OCI-LY7 (cell line): Measurements from ENCODE around the gene TRAPPC12. TPM values are rescaled to one million over a fixed set of nuclear protein-coding genes. Genes with fewer than 3 reads are reported as not detected.

Experiments used
- BruUV-seq: library from RNA; stranded (reverse); fragments of 400-500 nt; replicated peaks from 2 replicates; lab custom pipeline; 2021; lab: Mats Ljungman, UMichigan
- CTCF ChIA-PET: fragments of 300-600 bp; sonication (Branson Sonifier 250); formaldehyde crosslinking; loops from one replicate; lab custom pipeline; 2022; ENCODE audit warnings: antibody characterized with exemption; ENCODE audit not compliant: unreplicated experiment; lab: Charles Lee
- POLR2A ChIA-PET: fragments of 300-600 bp; sonication (Branson Sonifier 250); formaldehyde crosslinking; loops from one replicate; lab custom pipeline; 2022; ENCODE audit warnings: antibody characterized with exemption; lab: Charles Lee
- DNase-seq: peaks from one replicate; pipeline ENCODE4 v3.0.0-alpha.2; 2015; ENCODE audit warnings: low spot score
- H2AFZ ChIP-seq: fragments of 200-600 bp; sonication (generic), shearing (Covaris generic); 2 replicates; pipeline ENCODE4 v1.6.1; 2014; ENCODE audit warnings: mild to moderate bottlenecking, antibody characterized with exemption, low read length, moderate library complexity
- H3K27ac ChIP-seq: fragments of 200-600 bp; sonication (generic); 2 replicates; pipeline ENCODE4 v1.5.1; 2014; ENCODE audit warnings: mixed run types, low read depth, mild to moderate bottlenecking, moderate library complexity, low read length, inconsistent platforms; ENCODE audit not compliant: poor library complexity, severe bottlenecking
- H3K36me3 ChIP-seq: fragments of 200-600 bp; sonication (generic); 2 replicates; pipeline ENCODE4 v1.6.1; 2014; ENCODE audit warnings: mild to moderate bottlenecking, antibody characterized with exemption, low read length, moderate library complexity, mixed read lengths; ENCODE audit not compliant: insufficient read depth
- H3K4me1 ChIP-seq: fragments of 200-600 bp; sonication (generic); 2 replicates; pipeline ENCODE4 v1.5.1; 2014; ENCODE audit warnings: mild to moderate bottlenecking, low read length; ENCODE audit not compliant: insufficient read depth, poor library complexity, severe bottlenecking
- H3K4me2 ChIP-seq: fragments of 200-600 bp; sonication (generic); 2 replicates; pipeline ENCODE4 v1.6.1; 2014; ENCODE audit warnings: mild to moderate bottlenecking, low read length
- H3K4me3 ChIP-seq: fragments of 200-600 bp; sonication (generic); 2 replicates; pipeline ENCODE4 v1.5.1; 2014; ENCODE audit warnings: mild to moderate bottlenecking, low read depth, low read length; ENCODE audit not compliant: poor library complexity, severe bottlenecking
- H3K79me2 ChIP-seq: fragments of 200-600 bp; sonication (generic); 2 replicates; pipeline ENCODE4 v1.6.1; 2016; ENCODE audit warnings: low read depth, mild to moderate bottlenecking, low read length, moderate library complexity, mixed read lengths; ENCODE audit not compliant: insufficient read depth
- H3K9me2 ChIP-seq: fragments of 200-600 bp; sonication (generic); 2 replicates; pipeline ENCODE4 v1.6.1; 2016; ENCODE audit warnings: mild to moderate bottlenecking, low read length, mixed read lengths; ENCODE audit not compliant: insufficient read depth
- H3K9me3 ChIP-seq: fragments of 200-600 bp; sonication (generic); 2 replicates; pipeline ENCODE4 v1.6.1; 2014; ENCODE audit warnings: mild to moderate bottlenecking, mixed run types, low read length, mixed read lengths
- H4K20me1 ChIP-seq: fragments of 200-600 bp; sonication (generic); 2 replicates; pipeline ENCODE4 v1.6.1; 2014; ENCODE audit warnings: mild to moderate bottlenecking, antibody characterized with exemption, low read length, moderate library complexity, mixed read lengths; ENCODE audit not compliant: insufficient read depth
- EZH2phosphoT487 ChIP-seq: fragments of 200-600 bp; sonication (generic); IDR thresholded peaks from 2 replicates; pipeline ENCODE4 v1.6.1; 2018; ENCODE audit warnings: low read depth, borderline replicate concordance, mild to moderate bottlenecking, mixed run types, antibody characterized with exemption, low read length, moderate library complexity, mixed read lengths
- intact Hi-C: fragments of 100-400 bp; cut with micrococcal nuclease; formaldehyde crosslinking; loops from one replicate; pipeline ENCODE4 v1.10.0; 2022; ENCODE audit not compliant: unreplicated experiment
- total RNA-seq, 2 experiments: library from RNA; depleted of rRNA in 1 of 2; stranded (reverse); fragments of >200 nt in 1 of 2; shearing (Covaris generic) in 1 of 2; gene quantifications; 2 replicates each; pipeline ENCODE4 v1.2.3, GENCODE V29; 2014 to 2022
- TF ChIP-seq, protein P1 (sequence below): fragments of 200-600 bp; sonication (generic); conservative IDR thresholded peaks from 2 replicates; pipeline ENCODE4 v1.5.1; 2014; ENCODE audit warnings: mild to moderate bottlenecking, antibody characterized with exemption, low read length, moderate library complexity, mixed read lengths

The TRAPPC12 gene
- total RNA-seq, 2 experiments from 2014 or later = 85.2 to 91.6 TPM

- H2AFZ ChIP-seq = no peak overlapping the region
- CTCF ChIA-PET = no interaction called here
- peaks cover 41% of the 10 kb centered on the region for H3K36me3 ChIP-seq
- peak overlapping the region; percentile 17 for H3K27ac ChIP-seq
- H3K4me1 ChIP-seq = peaks cover 21% of the 10 kb centered on the region
- no TSS peak for BruUV-seq
- peaks cover 50% of the 10 kb centered on the region; the same call in 1 of the 2 replicates for H3K79me2 ChIP-seq
- H3K4me3 ChIP-seq = no peak overlapping the region
- POLR2A ChIA-PET = no interaction called here
- DNase-seq = no peak
- peaks cover 3% of the 10 kb centered on the region; the same call in 1 of the 2 replicates for H4K20me1 ChIP-seq
- intact Hi-C loops = no loop called here
- H3K9me3 ChIP-seq = no peaks in the 10 kb centered on the region
- H3K9me2 ChIP-seq = no peaks in the 10 kb centered on the region
- no peak for TF ChIP-seq EZH2phosphoT487
- TF ChIP-seq, protein P1, sequence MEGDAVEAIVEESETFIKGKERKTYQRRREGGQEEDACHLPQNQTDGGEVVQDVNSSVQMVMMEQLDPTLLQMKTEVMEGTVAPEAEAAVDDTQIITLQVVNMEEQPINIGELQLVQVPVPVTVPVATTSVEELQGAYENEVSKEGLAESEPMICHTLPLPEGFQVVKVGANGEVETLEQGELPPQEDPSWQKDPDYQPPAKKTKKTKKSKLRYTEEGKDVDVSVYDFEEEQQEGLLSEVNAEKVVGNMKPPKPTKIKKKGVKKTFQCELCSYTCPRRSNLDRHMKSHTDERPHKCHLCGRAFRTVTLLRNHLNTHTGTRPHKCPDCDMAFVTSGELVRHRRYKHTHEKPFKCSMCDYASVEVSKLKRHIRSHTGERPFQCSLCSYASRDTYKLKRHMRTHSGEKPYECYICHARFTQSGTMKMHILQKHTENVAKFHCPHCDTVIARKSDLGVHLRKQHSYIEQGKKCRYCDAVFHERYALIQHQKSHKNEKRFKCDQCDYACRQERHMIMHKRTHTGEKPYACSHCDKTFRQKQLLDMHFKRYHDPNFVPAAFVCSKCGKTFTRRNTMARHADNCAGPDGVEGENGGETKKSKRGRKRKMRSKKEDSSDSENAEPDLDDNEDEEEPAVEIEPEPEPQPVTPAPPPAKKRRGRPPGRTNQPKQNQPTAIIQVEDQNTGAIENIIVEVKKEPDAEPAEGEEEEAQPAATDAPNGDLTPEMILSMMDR = no peak
- peak overlapping the region; percentile 42 for H3K4me2 ChIP-seq
Measured at GRCh38 chr2:3357926-3358325, 21.6 kb upstream of the TRAPPC12 start.

- Histone ChIP-seq H3K36me3 (peaks cover 5% of the 10 kb centered on the region), H3K27ac (no peak overlapping the region), H3K9me2 (no peaks in the 10 kb centered on the region), H3K4me3 (no peak overlapping the region), H3K4me2 (no peak overlapping the region), H3K79me2 (peaks cover 66% of the 10 kb centered on the region), H3K4me1 (peaks cover 30% of the 10 kb centered on the region), H3K9me3 (no peaks in the 10 kb centered on the region), H2AFZ (no peak overlapping the region), H4K20me1 (peaks cover 3% of the 10 kb centered on the region; the same call in 1 of the 2 replicates)
- TF ChIP-seq, protein P1 = no peak
- no peak for TF ChIP-seq EZH2phosphoT487
- intact Hi-C loops = no loop called here
- ChIA-PET CTCF (no interaction called here), POLR2A (interaction anchor here (0.6 kb wide), 1 partner anchor 17 kb away, joined by 3 read pairs; no protein-coding TSS in a partner anchor)
- BruUV-seq = no TSS peak
- no peak for DNase-seq
Measured at GRCh38 chr2:3361518-3362389, 17.7 kb upstream of the TRAPPC12 start.

DNA sequence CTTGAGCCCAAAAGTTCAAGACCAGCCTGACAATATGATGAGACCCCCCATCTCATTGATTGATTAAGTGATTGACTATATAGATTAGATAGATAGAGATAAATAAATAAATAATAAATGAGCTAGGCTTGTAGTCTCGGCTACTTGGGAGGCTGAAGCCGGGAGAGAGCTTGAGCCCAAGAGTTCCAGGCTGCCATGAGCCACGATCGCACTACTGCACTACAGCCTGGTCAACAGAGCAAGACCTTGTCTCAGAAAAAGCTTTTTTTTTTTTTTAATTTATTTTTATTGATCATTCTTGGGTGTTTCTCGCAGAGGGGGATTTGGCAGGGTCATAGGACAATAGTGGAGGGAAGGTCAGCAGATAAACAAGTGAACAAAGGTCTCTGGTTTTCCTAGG is 14.3 kb upstream of the TRAPPC12 start:
- POLR2A ChIA-PET = interaction anchor here (0.6 kb wide), 1 partner anchor 29 kb away, joined by 4 read pairs; no protein-coding TSS in a partner anchor
- H3K4me2 ChIP-seq = no peak overlapping the region
- CTCF ChIA-PET = no interaction called here

More for the DNA sequence above, 14.3 kb upstream of the TRAPPC12 start:
- DNase-seq = no peak
- intact Hi-C loops = no loop called here
- Histone ChIP-seq H3K4me3 (no peak overlapping the region), H3K79me2 (peaks cover 56% of the 10 kb centered on the region), H2AFZ (no peak overlapping the region), H3K4me1 (peaks cover 14% of the 10 kb centered on the region), H3K27ac (no peak overlapping the region), H3K9me2 (no peaks in the 10 kb centered on the region), H3K36me3 (peaks cover 12% of the 10 kb centered on the region), H4K20me1 (no peaks in the 10 kb centered on the region), H3K9me3 (0 out of 2 replicates have a peak, but pooled peaks cover 5% of the 10 kb centered on the region)
- no TSS peak for BruUV-seq
- no peak for TF ChIP-seq EZH2phosphoT487
- TF ChIP-seq, protein P1 = no peak
